Endothelial cell of umbilical vein (primary cell): Measurements from ENCODE around the gene PDK2. TPM values are rescaled to one million over a fixed set of nuclear protein-coding genes. Genes with fewer than 3 reads are reported as not detected.

ENCODE experiments used
- BruUV-seq: library from RNA; stranded (reverse); fragments of 400-500 nt; replicated peaks from 2 replicates; lab custom pipeline; 2021; lab: Mats Ljungman, UMichigan
- CTCF ChIA-PET: fragments of 300-600, 350-600 bp; sonication (Branson Sonifier 250); formaldehyde crosslinking; loops from one replicate; lab custom pipeline; 2021; ENCODE audit warnings: antibody characterized with exemption, inconsistent platforms; lab: Charles Lee
- POLR2A ChIA-PET: fragments of 300-600, 350-600 bp; sonication (Branson Sonifier 250); formaldehyde crosslinking; loops from one replicate; lab custom pipeline; 2021; ENCODE audit warnings: antibody characterized with exemption, inconsistent platforms; lab: Charles Lee
- DNase-seq: peaks from one replicate; pipeline ENCODE4 v3.0.0-alpha.2; 2011; ENCODE audit warnings: low read depth, low spot score
- FAIRE-seq: peaks from 2 replicates; lab custom pipeline; 2011; peaks lifted over from hg19 to GRCh38; lab: Jason Lieb, UNC
- H2AFZ ChIP-seq: 2 replicates; pipeline ENCODE4 v1.6.0; 2012; ENCODE audit warnings: low read depth, low read length, control low read depth, inconsistent platforms
- H3K27ac ChIP-seq: 2 replicates; pipeline ENCODE4 v1.5.1; 2011; ENCODE audit warnings: low read depth, mild to moderate bottlenecking, control low read depth, low read length, moderate library complexity; ENCODE audit not compliant: insufficient read depth
- H3K27me3 ChIP-seq, 2 experiments: 2 replicates each; pipeline versions ENCODE4 v1.6.0 to v1.6.1; 2011; ENCODE audit warnings: low read length in 2 of 2, mixed read lengths in 1 of 2; ENCODE audit not compliant: control insufficient read depth in 2 of 2, insufficient read depth in 2 of 2
- H3K36me3 ChIP-seq, 2 experiments: 2 replicates in 1 of 2; 3 replicates in 1 of 2; pipeline ENCODE4 v1.5.1; 2011; ENCODE audit warnings: low read length in 2 of 2, mild to moderate bottlenecking in 1 of 2, moderate library complexity in 1 of 2; ENCODE audit not compliant: control insufficient read depth in 2 of 2, insufficient read depth in 2 of 2; ENCODE audit errors: extremely low read depth in 1 of 2
- H3K4me1 ChIP-seq: 3 replicates; pipeline ENCODE4 v1.5.1; 2011; ENCODE audit warnings: mild to moderate bottlenecking, low read length; ENCODE audit not compliant: control insufficient read depth, insufficient read depth; ENCODE audit errors: extremely low read depth
- H3K4me2 ChIP-seq: 2 replicates; pipeline ENCODE4 v1.6.1; 2011; ENCODE audit warnings: low read length, control low read depth, mixed read lengths; ENCODE audit not compliant: insufficient read depth
- H3K4me3 ChIP-seq, 3 experiments: fragments of 200-600 bp in 1 of 3; sonication (generic), shearing (Covaris generic) in 1 of 3; replicated peaks in 1 of 3; 2 replicates each; pipeline ENCODE4 v1.5.1; 2011 to 2016; ENCODE audit warnings: control low read depth in 3 of 3, low read length in 3 of 3, mild to moderate bottlenecking in 2 of 3, inconsistent platforms in 1 of 3, low read depth in 1 of 3, moderate library complexity in 1 of 3; ENCODE audit not compliant: insufficient read depth in 1 of 3
- H3K79me2 ChIP-seq: 2 replicates; pipeline ENCODE4 v1.6.0; 2012; ENCODE audit warnings: low read length, inconsistent platforms; ENCODE audit not compliant: control insufficient read depth, insufficient read depth
- H3K9ac ChIP-seq: replicated peaks from 2 replicates; pipeline ENCODE3; 2011; ENCODE audit warnings: low read length, control low read depth; ENCODE audit not compliant: insufficient read depth; ENCODE audit errors: extremely low read depth
- H3K9me1 ChIP-seq: replicated peaks from 3 replicates; pipeline ENCODE4 v1.6.0; 2011; ENCODE audit warnings: mild to moderate bottlenecking, low read length; ENCODE audit not compliant: control insufficient read depth, insufficient read depth; ENCODE audit errors: extremely low read depth
- H3K9me3 ChIP-seq: replicated peaks from 2 replicates; pipeline ENCODE4 v1.5.1; 2012; ENCODE audit warnings: low read length, inconsistent platforms; ENCODE audit not compliant: control insufficient read depth, insufficient read depth
- H4K20me1 ChIP-seq: replicated peaks from 2 replicates; pipeline ENCODE3; 2011; ENCODE audit warnings: mild to moderate bottlenecking, low read length; ENCODE audit not compliant: control insufficient read depth, insufficient read depth; ENCODE audit errors: extremely low read depth
- MAX ChIP-seq: IDR thresholded peaks from 2 replicates; pipeline ENCODE4 v1.6.1; 2011; ENCODE audit not compliant: insufficient read depth, insufficient read length
- dilution Hi-C: fragments of 300-500 bp; cut with MboI; formaldehyde crosslinking; loops from one replicate; pipeline ENCODE4 v1.15.0; 2019; ENCODE audit warnings: low sequenced_read_pairs; ENCODE audit not compliant: extremely low pct_ligation_motif_present
- intact Hi-C: fragments of 100-400 bp; cut with micrococcal nuclease; formaldehyde crosslinking; loops from one replicate; pipeline ENCODE4 v1.10.0; 2022
- polyA plus RNA-seq, 4 experiments: library from polyadenylated mRNA; depleted of rRNA in 3 of 4; stranded (reverse) in 3 of 4; unstranded in 1 of 4; fragments of >200 nt; gene quantifications; 2 replicates each; pipeline versions ENCODE4 v1.2.1 to v1.2.3, GENCODE V29; 2011 to 2012; ENCODE audit warnings: missing spikeins in 1 of 4
- total RNA-seq: library from RNA; stranded (reverse); gene quantifications from 2 replicates; pipeline ENCODE4 v1.2.3, GENCODE V29; 2021
- TF ChIP-seq, protein P1 (sequence below), 2 donors: IDR thresholded peaks; 1 replicate in 1 of 2; 2 replicates in 1 of 2; pipeline ENCODE4 v1.5.1; 2011; ENCODE audit warnings: low read length in 2 of 2, mild to moderate bottlenecking in 2 of 2, moderate library complexity in 2 of 2, control low read depth in 1 of 2, inconsistent platforms in 1 of 2, low read depth in 1 of 2; ENCODE audit not compliant: insufficient read depth in 1 of 2; ENCODE audit errors: extremely low read depth in 1 of 2

The PDK2 gene
- total and polyA plus RNA-seq, 2 donors (not counting 3 experiments of a cell fraction or from before 2014, with no cell fraction given), result 21.3 to 114 TPM

- H3K27me3 ChIP-seq, result no peaks in the 10 kb centered on the region
- peak; percentile 68 for DNase-seq
- POLR2A ChIA-PET, result no interaction called here
Observed at GRCh38 chr17:50114849-50115357, 19.8 kb downstream of the PDK2 start.

More at GRCh38 chr17:50114849-50115357, 19.8 kb downstream of the PDK2 start:
- intact Hi-C loops, result loop anchor here (1.0 to 10.0 kb wide), 3 partner anchors 46 to 150 kb away; no protein-coding TSS in a partner anchor
- Histone ChIP-seq H3K4me1 (no peaks in the 10 kb centered on the region), H3K4me2 (no peak overlapping the region), H3K9me1 (no peaks in the 10 kb centered on the region), H3K9me3 (no peaks in the 10 kb centered on the region), H4K20me1 (no peaks in the 10 kb centered on the region), H3K27ac (no peak overlapping the region), H3K36me3 (peaks cover 0 to 4% of the 10 kb centered on the region in 2 experiments), H3K9ac (no peak overlapping the region), H2AFZ (no peak overlapping the region), H3K79me2 (no peaks in the 10 kb centered on the region), H3K4me3 (no peak overlapping the region)
- dilution Hi-C loops, result no loop called here
- TF ChIP-seq, protein P1, sequence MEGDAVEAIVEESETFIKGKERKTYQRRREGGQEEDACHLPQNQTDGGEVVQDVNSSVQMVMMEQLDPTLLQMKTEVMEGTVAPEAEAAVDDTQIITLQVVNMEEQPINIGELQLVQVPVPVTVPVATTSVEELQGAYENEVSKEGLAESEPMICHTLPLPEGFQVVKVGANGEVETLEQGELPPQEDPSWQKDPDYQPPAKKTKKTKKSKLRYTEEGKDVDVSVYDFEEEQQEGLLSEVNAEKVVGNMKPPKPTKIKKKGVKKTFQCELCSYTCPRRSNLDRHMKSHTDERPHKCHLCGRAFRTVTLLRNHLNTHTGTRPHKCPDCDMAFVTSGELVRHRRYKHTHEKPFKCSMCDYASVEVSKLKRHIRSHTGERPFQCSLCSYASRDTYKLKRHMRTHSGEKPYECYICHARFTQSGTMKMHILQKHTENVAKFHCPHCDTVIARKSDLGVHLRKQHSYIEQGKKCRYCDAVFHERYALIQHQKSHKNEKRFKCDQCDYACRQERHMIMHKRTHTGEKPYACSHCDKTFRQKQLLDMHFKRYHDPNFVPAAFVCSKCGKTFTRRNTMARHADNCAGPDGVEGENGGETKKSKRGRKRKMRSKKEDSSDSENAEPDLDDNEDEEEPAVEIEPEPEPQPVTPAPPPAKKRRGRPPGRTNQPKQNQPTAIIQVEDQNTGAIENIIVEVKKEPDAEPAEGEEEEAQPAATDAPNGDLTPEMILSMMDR (IDR thresholded peaks at IDR 0.05; ENCODE audit: extremely low read depth in 1 of 2, insufficient read depth in 1 of 2, low read depth in 1 of 2, low read length in 2 of 2), result peak; percentile 74 to 81
- no peak for TF ChIP-seq MAX
- peak; percentile 83 for FAIRE-seq
- CTCF ChIA-PET, result interaction anchor here (0.7 to 4.6 kb wide), 26 partner anchors 9 to 184 kb away, joined by 3 to 57 read pairs (median 5); partner anchors contain the start of gene PDK2
- BruUV-seq, result no TSS peak
